Renal cortex interstitium (tissue), 3 donors: Measurements from ENCODE around the gene TRIML1. TPM values are rescaled to one million over a fixed set of nuclear protein-coding genes. Genes with fewer than 3 reads are reported as not detected.

Source experiments
- polyA plus RNA-seq, 3 donors: library from polyadenylated mRNA; unstranded; fragments of 120-200 nt; gene quantifications; one replicate each; pipeline ENCODE4 v1.2.1, GENCODE V29; 2013; ENCODE audit not compliant: insufficient read length in 3 of 3

The TRIML1 gene
- polyA plus RNA-seq, 3 donors = not detected

Other genes with a start within 250 kb of the TRIML1 start
- 1 to 10 TPM; 1.0 to 1.8 (median 1.3) TPM for gene ZFP42, start 143.7 kb upstream of the TRIML1 start, polyA plus RNA-seq
- gene TRIML2, start 29.8 kb upstream of the TRIML1 start, polyA plus RNA-seq = not detected